HG02588 (cell line): ENCODE measurements around the gene SNCG.
"Not testable (repeated sequence)": the region's sequence is repeated elsewhere in the genome, so short reads cannot be mapped to it uniquely, and the experiment has no call there.

Experiments
- ATAC-seq: cut with Tn5 transposase; IDR thresholded peaks from one replicate; pipeline ENCODE4 v1.9.1; 2021; ENCODE audit warnings: mild to moderate bottlenecking, moderate library complexity; ENCODE audit not compliant: unreplicated experiment

Gene SNCG

GRCh38 chr10:86944907-86945306, 13.5 kb upstream of the SNCG start:
- no peak for ATAC-seq

GRCh38 chr10:86945361-86946212, 12.8 kb upstream of the SNCG start:
- ATAC-seq = no peak

GRCh38 chr10:86946213-86947155, 11.9 kb upstream of the SNCG start:
- no peak for ATAC-seq

- not testable (repeated sequence) for ATAC-seq
Observed at GRCh38 chr10:86947806-86948205, 10.6 kb upstream of the SNCG start.

- no peak for ATAC-seq
Observed at GRCh38 chr10:86950349-86950748, 8.1 kb upstream of the SNCG start.

- ATAC-seq = no peak
Observed at GRCh38 chr10:86951184-86951761, 7.1 kb upstream of the SNCG start.

GRCh38 chr10:86952106-86952505, 6.3 kb upstream of the SNCG start:
- ATAC-seq = no peak

GRCh38 chr10:86952697-86953096, 5.7 kb upstream of the SNCG start:
- ATAC-seq = not testable (repeated sequence)

- no peak for ATAC-seq
Observed at GRCh38 chr10:86953747-86954680, 4.4 kb upstream of the SNCG start.

- no peak for ATAC-seq
Observed at GRCh38 chr10:86954681-86955500, 3.5 kb upstream of the SNCG start.

- ATAC-seq = no peak
Observed at GRCh38 chr10:86955501-86956194, 2.8 kb upstream of the SNCG start.

- ATAC-seq = no peak
Observed at GRCh38 chr10:86956195-86956847, 2.1 kb upstream of the SNCG start.

GRCh38 chr10:86956848-86957448, 1.5 kb upstream of the SNCG start:
- ATAC-seq = no peak

GRCh38 chr10:86957471-86958115, 806 bp upstream of the SNCG start, which contains the start of gene MMRN2:
Gene MMRN2, minus strand, starts transcription at chr10:86957615. Its CDS starts 74 bp downstream, at chr10:86957541.
- no peak for ATAC-seq

- ATAC-seq = no peak
Observed at GRCh38 chr10:86958901-86959736, 720 bp downstream of the SNCG start.

GRCh38 chr10:86959737-86960002, 1.3 kb downstream of the SNCG start:
- no peak for ATAC-seq
